T-helper 2 cell treated with Interferon-gamma antibody and Interleukin-4, amounts not matched to agents 5 μg/mL and 100 μg/mL, for 36 hours (primary cell): Measurements from ENCODE around the gene KCNA3.
A peak's percentile ranks its signal among the peaks of the same experiment; 100 is the strongest.

Experiments used
- DNase-seq: peaks from one replicate; pipeline ENCODE4 v3.0.0; 2021; ENCODE audit warnings: low spot score
- H3K27ac Mint-ChIP-seq: one replicate; pipeline ENCODE4 v1.8.0; 2021; ENCODE audit warnings: mild to moderate bottlenecking, mixed read lengths
- H3K27me3 Mint-ChIP-seq: one replicate; pipeline ENCODE4 v1.8.0; 2021; ENCODE audit warnings: low read depth, mixed read lengths
- H3K36me3 Mint-ChIP-seq: one replicate; pipeline ENCODE4 v1.8.0; 2021; ENCODE audit warnings: low read depth, mixed read lengths
- H3K4me1 Mint-ChIP-seq: one replicate; pipeline ENCODE4 v1.8.0; 2021; ENCODE audit warnings: low read depth, mixed read lengths
- H3K4me3 Mint-ChIP-seq: one replicate; pipeline ENCODE4 v1.8.0; 2022; ENCODE audit warnings: mild to moderate bottlenecking, moderate library complexity, mixed read lengths
- H3K9me3 Mint-ChIP-seq: one replicate; pipeline ENCODE4 v1.8.0; 2021; ENCODE audit warnings: mixed read lengths

The KCNA3 gene

DNA sequence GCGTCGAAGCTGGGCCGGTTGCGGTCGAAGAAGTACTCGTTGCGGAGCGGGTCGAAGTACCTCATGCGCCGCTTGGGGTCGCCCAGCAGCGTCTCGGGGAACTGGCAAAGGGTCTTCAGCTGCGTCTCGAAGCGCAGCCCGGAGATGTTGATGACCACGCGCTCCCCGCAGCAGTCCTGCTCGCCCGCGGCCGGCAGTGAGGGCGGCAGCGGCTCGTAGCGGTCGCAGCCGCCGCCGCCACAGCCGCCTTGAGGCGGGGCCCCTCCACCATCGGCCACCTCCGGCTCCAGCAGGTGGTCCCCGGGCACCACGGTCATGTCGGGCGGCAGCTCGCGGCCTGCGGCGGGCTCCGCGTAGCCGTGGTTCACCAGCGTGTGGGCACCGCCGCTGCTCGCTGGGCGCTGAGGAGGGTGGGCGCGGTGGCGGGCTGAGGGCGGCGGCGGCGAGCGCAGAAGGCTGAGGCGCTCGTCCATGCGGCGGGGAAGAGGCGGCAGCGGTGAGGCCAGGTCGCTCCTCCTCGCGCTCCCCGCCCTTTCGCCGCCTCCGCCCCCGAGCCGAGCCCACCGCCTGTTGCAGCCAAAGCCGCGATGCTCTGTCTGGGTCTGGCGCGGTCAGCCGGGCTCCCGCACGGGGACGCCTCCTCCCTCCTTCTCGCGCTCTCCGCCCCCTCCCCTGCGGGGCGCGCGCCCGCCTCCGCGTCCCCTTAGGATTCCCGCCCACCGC is at the start of gene KCNA3:
Gene KCNA3 (minus strand): TSS at position 604 of the 723 bp plus-strand sequence. CDS start 131 bp downstream, at position 473.
- peak within 1 kb of the TSS; percentile 92 for H3K4me3 Mint-ChIP-seq
- peaks cover 44% of the 10 kb centered on the region for H3K4me1 Mint-ChIP-seq
- peak; percentile 67 for DNase-seq
- H3K9me3 Mint-ChIP-seq, result peaks cover 4% of the 10 kb centered on the region
- H3K36me3 Mint-ChIP-seq, result peaks cover 50% of the 10 kb centered on the region
- H3K27ac Mint-ChIP-seq, result peak within 1 kb of the TSS; percentile 96
- no peaks in the 10 kb centered on the region for H3K27me3 Mint-ChIP-seq

GRCh38 chr1:110722807-110723206 is 48.1 kb upstream of the KCNA3 start:
- DNase-seq, result no peak
- H3K27ac Mint-ChIP-seq, result no peak overlapping the region
- H3K4me1 Mint-ChIP-seq, result peaks cover 21% of the 10 kb centered on the region
- no peaks in the 10 kb centered on the region for H3K36me3 Mint-ChIP-seq
- H3K9me3 Mint-ChIP-seq, result no peaks in the 10 kb centered on the region
- H3K4me3 Mint-ChIP-seq, result no peak overlapping the region
- peaks cover 7% of the 10 kb centered on the region for H3K27me3 Mint-ChIP-seq

DNA sequence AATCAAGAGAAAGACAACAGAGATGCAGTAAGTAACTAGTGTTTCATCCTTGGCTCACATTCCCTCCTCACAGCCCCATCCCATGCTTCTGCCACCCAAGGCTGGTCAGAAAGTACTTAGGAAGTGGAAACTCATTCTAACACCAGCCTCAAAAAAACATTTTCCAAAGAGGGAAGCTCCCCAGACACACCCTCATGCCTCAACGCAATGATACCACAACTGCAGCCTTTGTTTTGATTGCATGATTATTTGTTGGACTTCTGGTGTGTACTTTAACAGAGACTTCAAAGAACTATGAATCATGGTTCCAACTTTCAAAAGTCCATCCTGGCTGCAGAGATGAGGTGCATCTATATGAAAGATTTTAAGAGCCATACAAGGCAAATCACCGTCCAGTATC is 45.2 kb upstream of the KCNA3 start:
- Mint-ChIP-seq H3K27me3 (peaks cover 11% of the 10 kb centered on the region), H3K27ac (no peak overlapping the region), H3K4me1 (no peaks in the 10 kb centered on the region), H3K4me3 (no peak overlapping the region), H3K36me3 (no peaks in the 10 kb centered on the region), H3K9me3 (no peaks in the 10 kb centered on the region)
- no peak for DNase-seq

DNA sequence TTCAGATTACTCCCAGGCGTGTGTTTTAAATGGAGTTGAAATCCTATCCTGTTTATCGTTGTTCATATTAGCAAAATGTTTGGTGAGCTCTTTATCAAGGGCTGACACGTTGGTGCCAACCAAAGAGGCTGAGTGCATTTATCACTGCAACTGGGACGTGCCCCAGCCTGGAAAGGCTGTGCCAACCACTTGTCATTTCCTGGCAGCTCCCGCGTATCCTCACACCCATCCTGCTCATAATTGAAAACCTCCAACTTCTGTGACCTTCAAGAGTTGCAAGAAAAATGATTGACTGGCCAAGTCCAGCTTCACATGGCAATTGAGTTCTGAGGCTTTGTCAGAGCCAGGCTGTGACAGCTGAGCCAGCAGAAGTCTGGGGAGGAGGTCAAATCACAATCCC is 43.7 kb upstream of the KCNA3 start:
- no peak for DNase-seq
- H3K4me1 Mint-ChIP-seq, result peaks cover under 1% of the 10 kb centered on the region
- H3K4me3 Mint-ChIP-seq, result no peak overlapping the region
- no peak overlapping the region for H3K27ac Mint-ChIP-seq
- peaks cover 11% of the 10 kb centered on the region for H3K27me3 Mint-ChIP-seq
- H3K36me3 Mint-ChIP-seq, result no peaks in the 10 kb centered on the region
- no peaks in the 10 kb centered on the region for H3K9me3 Mint-ChIP-seq

- Mint-ChIP-seq H3K4me1 (peaks cover 12% of the 10 kb centered on the region), H3K4me3 (no peak overlapping the region), H3K36me3 (no peaks in the 10 kb centered on the region), H3K9me3 (no peaks in the 10 kb centered on the region), H3K27me3 (peaks cover 11% of the 10 kb centered on the region), H3K27ac (no peak overlapping the region)
- no peak for DNase-seq
Measured at GRCh38 chr1:110717179-110717578, 42.4 kb upstream of the KCNA3 start.

GRCh38 chr1:110714374-110714995 is 39.7 kb upstream of the KCNA3 start:
- H3K27ac Mint-ChIP-seq, result no peak overlapping the region
- no peak for DNase-seq
- peaks cover 11% of the 10 kb centered on the region for H3K27me3 Mint-ChIP-seq
- H3K4me1 Mint-ChIP-seq, result peaks cover 19% of the 10 kb centered on the region
- H3K36me3 Mint-ChIP-seq, result no peaks in the 10 kb centered on the region
- no peak overlapping the region for H3K4me3 Mint-ChIP-seq
- H3K9me3 Mint-ChIP-seq, result no peaks in the 10 kb centered on the region

GRCh38 chr1:110713221-110713620 is 38.5 kb upstream of the KCNA3 start:
- peaks cover 19% of the 10 kb centered on the region for H3K4me1 Mint-ChIP-seq
- H3K9me3 Mint-ChIP-seq, result no peaks in the 10 kb centered on the region
- peaks cover 7% of the 10 kb centered on the region for H3K27me3 Mint-ChIP-seq
- H3K4me3 Mint-ChIP-seq, result no peak overlapping the region
- no peak for DNase-seq
- no peaks in the 10 kb centered on the region for H3K36me3 Mint-ChIP-seq
- no peak overlapping the region for H3K27ac Mint-ChIP-seq

DNA sequence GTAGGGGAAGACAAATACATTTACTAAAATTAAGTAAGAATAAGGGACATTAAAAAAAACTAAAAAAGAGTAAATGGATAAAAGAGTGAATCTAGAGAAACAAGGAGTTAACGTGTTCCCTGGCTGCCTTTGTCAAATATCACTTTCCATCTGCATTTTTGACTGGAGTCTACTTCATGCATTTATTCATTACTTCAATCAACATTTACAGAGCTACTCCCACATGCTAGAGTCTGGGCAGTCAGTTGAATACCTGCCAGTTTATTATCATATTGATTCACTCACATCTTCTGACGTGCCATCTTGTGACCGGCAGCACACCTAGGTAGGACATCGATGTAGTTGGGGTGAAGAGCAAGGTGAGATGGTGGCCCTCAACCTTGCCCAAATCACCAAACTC is 35.6 kb upstream of the KCNA3 start:
- no peak for DNase-seq
- no peak overlapping the region for H3K4me3 Mint-ChIP-seq
- H3K4me1 Mint-ChIP-seq, result peaks cover 19% of the 10 kb centered on the region
- no peaks in the 10 kb centered on the region for H3K36me3 Mint-ChIP-seq
- no peaks in the 10 kb centered on the region for H3K9me3 Mint-ChIP-seq
- peaks cover 11% of the 10 kb centered on the region for H3K27me3 Mint-ChIP-seq
- no peak overlapping the region for H3K27ac Mint-ChIP-seq

GRCh38 chr1:110708974-110709440 is 34.3 kb upstream of the KCNA3 start:
- Mint-ChIP-seq H3K9me3 (no peaks in the 10 kb centered on the region), H3K4me1 (peaks cover 19% of the 10 kb centered on the region), H3K36me3 (no peaks in the 10 kb centered on the region), H3K27ac (no peak overlapping the region), H3K4me3 (no peak overlapping the region), H3K27me3 (peaks cover 13% of the 10 kb centered on the region)
- no peak for DNase-seq

- Mint-ChIP-seq H3K27ac (no peak overlapping the region), H3K9me3 (no peaks in the 10 kb centered on the region), H3K4me1 (peaks cover 8% of the 10 kb centered on the region), H3K4me3 (no peak overlapping the region), H3K27me3 (peaks cover 13% of the 10 kb centered on the region), H3K36me3 (no peaks in the 10 kb centered on the region)
- DNase-seq, result no peak
Measured at GRCh38 chr1:110707232-110707631, 32.5 kb upstream of the KCNA3 start.

- Mint-ChIP-seq H3K4me3 (no peak overlapping the region), H3K4me1 (peaks cover 3% of the 10 kb centered on the region), H3K36me3 (no peaks in the 10 kb centered on the region), H3K9me3 (no peaks in the 10 kb centered on the region), H3K27me3 (peaks cover 13% of the 10 kb centered on the region), H3K27ac (no peak overlapping the region)
- DNase-seq, result no peak
Measured at GRCh38 chr1:110706621-110707020, 31.9 kb upstream of the KCNA3 start.

GRCh38 chr1:110702260-110702659 is 27.5 kb upstream of the KCNA3 start:
- Mint-ChIP-seq H3K27me3 (peaks cover 11% of the 10 kb centered on the region), H3K4me3 (no peak overlapping the region), H3K27ac (no peak overlapping the region), H3K9me3 (no peaks in the 10 kb centered on the region), H3K4me1 (peaks cover 4% of the 10 kb centered on the region), H3K36me3 (no peaks in the 10 kb centered on the region)
- DNase-seq, result no peak

- no peak for DNase-seq
Measured at GRCh38 chr1:110700767-110701166, 26.0 kb upstream of the KCNA3 start.

DNA sequence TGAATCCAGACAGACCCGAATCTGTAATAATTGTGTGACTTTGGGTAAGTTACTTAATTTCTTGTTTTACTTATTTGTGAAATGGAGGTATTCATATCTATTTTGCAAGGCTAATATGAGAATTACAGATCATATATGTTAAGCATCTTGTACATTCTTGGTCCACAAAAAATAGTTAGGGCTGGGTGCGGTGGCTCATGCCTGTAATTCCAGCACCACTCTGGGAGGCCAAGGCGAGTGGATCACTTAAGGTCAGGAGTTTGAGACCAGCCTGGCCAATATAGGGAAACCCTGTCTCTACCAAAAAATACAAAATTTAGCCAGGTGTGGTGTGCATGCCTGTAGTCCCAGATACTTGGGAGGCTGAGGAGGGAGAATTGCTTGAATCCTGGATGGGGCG is 22.9 kb upstream of the KCNA3 start:
- H3K27me3 Mint-ChIP-seq, result no peaks in the 10 kb centered on the region
- no peak overlapping the region for H3K4me3 Mint-ChIP-seq

More at GRCh38 chr1:110700767-110701166, 26.0 kb upstream of the KCNA3 start:
- no peak overlapping the region for H3K4me3 Mint-ChIP-seq
- no peak overlapping the region for H3K27ac Mint-ChIP-seq
- H3K4me1 Mint-ChIP-seq, result peaks cover 4% of the 10 kb centered on the region
- no peaks in the 10 kb centered on the region for H3K36me3 Mint-ChIP-seq
- peaks cover 3% of the 10 kb centered on the region for H3K27me3 Mint-ChIP-seq
- H3K9me3 Mint-ChIP-seq, result no peaks in the 10 kb centered on the region

More for the DNA sequence above, 22.9 kb upstream of the KCNA3 start:
- H3K4me1 Mint-ChIP-seq, result peaks cover 7% of the 10 kb centered on the region
- DNase-seq, result no peak
- no peak overlapping the region for H3K27ac Mint-ChIP-seq
- H3K9me3 Mint-ChIP-seq, result no peaks in the 10 kb centered on the region
- no peaks in the 10 kb centered on the region for H3K36me3 Mint-ChIP-seq
